Hepatocyte (in vitro differentiated cells): ENCODE data around the gene ASIC2. TPM values are rescaled to one million over a fixed set of nuclear protein-coding genes. Genes with fewer than 3 reads are reported as not detected.

Experiments used
- DNase-seq: peaks from one replicate; pipeline ENCODE4 v3.0.0-alpha.2; 2016; ENCODE audit warnings: low spot score
- H2AFZ ChIP-seq: fragments of 200-600 bp; sonication (generic); 2 replicates; pipeline ENCODE4 v1.6.0; 2016; ENCODE audit warnings: antibody characterized with exemption, mild to moderate bottlenecking
- H3K27ac ChIP-seq: fragments of 200-600 bp; sonication (generic); 2 replicates; pipeline ENCODE4 v1.5.1; 2016; ENCODE audit warnings: mild to moderate bottlenecking
- H3K27me3 ChIP-seq: fragments of 200-600 bp; sonication (generic); 2 replicates; pipeline ENCODE4 v1.6.1; 2016
- H3K36me3 ChIP-seq: fragments of 200-600 bp; sonication (generic); replicated peaks from 2 replicates; pipeline ENCODE4 v1.5.1; 2016; ENCODE audit warnings: low read depth; ENCODE audit not compliant: insufficient read depth
- H3K4me1 ChIP-seq: fragments of 200-600 bp; sonication (generic); 2 replicates; pipeline ENCODE4 v1.5.1; 2016; ENCODE audit warnings: mild to moderate bottlenecking, moderate library complexity; ENCODE audit not compliant: insufficient read depth
- H3K4me2 ChIP-seq: fragments of 200-600 bp; sonication (generic); 2 replicates; pipeline ENCODE4 v1.6.0; 2016
- H3K4me3 ChIP-seq: fragments of 200-600 bp; sonication (generic); 2 replicates; pipeline ENCODE4 v1.5.1; 2016; ENCODE audit warnings: mild to moderate bottlenecking
- H3K79me2 ChIP-seq: fragments of 200-600 bp; sonication (generic); 2 replicates; pipeline ENCODE4 v1.6.0; 2017; ENCODE audit warnings: mild to moderate bottlenecking
- H3K9me2 ChIP-seq: fragments of 200-600 bp; sonication (generic); replicated peaks from 2 replicates; pipeline ENCODE4 v1.6.0; 2017; ENCODE audit warnings: mild to moderate bottlenecking; ENCODE audit not compliant: insufficient read depth
- H3K9me3 ChIP-seq: fragments of 200-600 bp; sonication (generic); 2 replicates; pipeline ENCODE4 v1.5.1; 2016; ENCODE audit warnings: low read depth, mild to moderate bottlenecking
- H4K20me1 ChIP-seq: fragments of 200-600 bp; sonication (generic); 2 replicates; pipeline ENCODE4 v1.6.0; 2016; ENCODE audit warnings: mild to moderate bottlenecking; ENCODE audit not compliant: insufficient read depth, poor library complexity, severe bottlenecking
- EZH2 ChIP-seq: fragments of 200-600 bp; sonication (generic); IDR thresholded peaks from 2 replicates; pipeline ENCODE4 v1.6.1; 2016; ENCODE audit warnings: antibody characterized with exemption, mild to moderate bottlenecking, borderline replicate concordance
- EZH2phosphoT487 ChIP-seq: fragments of 200-600 bp; sonication (generic); IDR thresholded peaks from one replicate; pipeline ENCODE4 v1.6.1; 2018; ENCODE audit warnings: antibody characterized with exemption, mild to moderate bottlenecking, low read depth, moderate library complexity; ENCODE audit not compliant: unreplicated experiment, severe bottlenecking
- WGBS: methylation state at CpG from one replicate; pipeline ENCODE4 v1.1.6; 2016; ENCODE audit warnings: low lambda C conversion rate; ENCODE audit errors: missing lambda C conversion rate; 5-methylcytosine and 5-hydroxymethylcytosine counted together
- polyA plus RNA-seq: library from polyadenylated mRNA; unstranded; fragments of >200 nt; fragmentation: Nextera tagmentation; extraction: Ambion mirVana; gene quantifications from 2 replicates; pipeline ENCODE4 v1.2.1, GENCODE V29; 2016
- total RNA-seq: library from RNA; depleted of rRNA; stranded (reverse); fragments of >200 nt; gene quantifications from 2 replicates; pipeline ENCODE4 v1.2.3, GENCODE V29; 2014
- TF ChIP-seq, protein P1 (sequence below): fragments of 200-600 bp; sonication (generic); IDR thresholded peaks from 2 replicates; pipeline ENCODE4 v1.5.1; 2016; ENCODE audit warnings: antibody characterized with exemption, mild to moderate bottlenecking; ENCODE audit not compliant: poor library complexity

The ASIC2 gene
- total and polyA plus RNA-seq, 2 experiments from 2014 or later: 2.3 to 3.3 TPM

DNA sequence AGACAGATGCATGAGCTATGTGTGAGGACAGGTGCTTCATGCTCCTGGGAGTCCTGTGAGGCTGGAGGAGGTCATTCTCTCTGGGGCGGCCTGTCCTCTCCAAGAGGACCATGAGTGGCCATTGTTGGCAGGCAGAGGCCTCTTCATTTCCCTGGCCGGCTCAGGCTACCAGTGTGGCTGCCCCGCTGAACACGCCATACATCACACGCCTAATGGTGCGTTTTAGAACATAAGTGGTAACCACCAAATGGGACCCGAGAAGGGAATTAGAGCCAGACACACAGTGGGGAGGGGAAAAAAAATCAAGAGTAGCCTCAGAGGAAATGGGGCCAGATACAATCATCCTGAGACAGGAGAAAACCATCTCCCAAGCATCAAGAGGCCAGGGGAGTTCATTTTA is 161.5 kb downstream of the ASIC2 start:
- H3K4me2 ChIP-seq: no peak overlapping the region
- WGBS: 87% methylated on average over 7 of the region's 7 CpGs
- no peaks in the 10 kb centered on the region for H3K4me1 ChIP-seq
- H3K27ac ChIP-seq: no peak overlapping the region
- H3K9me2 ChIP-seq: no peaks in the 10 kb centered on the region
- H3K36me3 ChIP-seq: no peaks in the 10 kb centered on the region
- peaks cover 5% of the 10 kb centered on the region for H3K27me3 ChIP-seq
- H3K9me3 ChIP-seq: no peaks in the 10 kb centered on the region
- H3K4me3 ChIP-seq: no peak overlapping the region
- DNase-seq: no peak
- H2AFZ ChIP-seq: no peak overlapping the region
- TF ChIP-seq EZH2phosphoT487 (no peak), EZH2 (no peak)
- TF ChIP-seq, protein P1, sequence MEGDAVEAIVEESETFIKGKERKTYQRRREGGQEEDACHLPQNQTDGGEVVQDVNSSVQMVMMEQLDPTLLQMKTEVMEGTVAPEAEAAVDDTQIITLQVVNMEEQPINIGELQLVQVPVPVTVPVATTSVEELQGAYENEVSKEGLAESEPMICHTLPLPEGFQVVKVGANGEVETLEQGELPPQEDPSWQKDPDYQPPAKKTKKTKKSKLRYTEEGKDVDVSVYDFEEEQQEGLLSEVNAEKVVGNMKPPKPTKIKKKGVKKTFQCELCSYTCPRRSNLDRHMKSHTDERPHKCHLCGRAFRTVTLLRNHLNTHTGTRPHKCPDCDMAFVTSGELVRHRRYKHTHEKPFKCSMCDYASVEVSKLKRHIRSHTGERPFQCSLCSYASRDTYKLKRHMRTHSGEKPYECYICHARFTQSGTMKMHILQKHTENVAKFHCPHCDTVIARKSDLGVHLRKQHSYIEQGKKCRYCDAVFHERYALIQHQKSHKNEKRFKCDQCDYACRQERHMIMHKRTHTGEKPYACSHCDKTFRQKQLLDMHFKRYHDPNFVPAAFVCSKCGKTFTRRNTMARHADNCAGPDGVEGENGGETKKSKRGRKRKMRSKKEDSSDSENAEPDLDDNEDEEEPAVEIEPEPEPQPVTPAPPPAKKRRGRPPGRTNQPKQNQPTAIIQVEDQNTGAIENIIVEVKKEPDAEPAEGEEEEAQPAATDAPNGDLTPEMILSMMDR: no peak
- no peaks in the 10 kb centered on the region for H3K79me2 ChIP-seq
- no peaks in the 10 kb centered on the region for H4K20me1 ChIP-seq

DNA sequence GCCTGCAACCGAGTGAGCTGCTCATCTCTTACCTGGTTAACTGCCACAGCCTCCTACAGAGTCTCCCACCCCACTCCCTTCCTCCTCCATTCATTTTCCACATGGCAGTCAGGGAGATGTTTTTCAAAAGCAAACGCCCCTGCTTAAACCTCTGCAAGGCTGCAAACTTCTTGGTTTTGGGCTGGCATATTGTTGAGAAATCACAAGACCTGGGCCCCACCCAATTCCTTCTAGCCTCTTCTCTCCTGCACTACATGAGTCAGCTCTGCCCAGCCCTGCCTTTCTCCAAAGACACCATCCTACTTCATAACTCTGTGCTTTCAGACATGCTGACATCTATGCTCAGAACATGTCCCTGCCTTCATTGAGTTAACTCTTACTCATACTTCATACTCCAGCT is 165.4 kb downstream of the ASIC2 start:
- H4K20me1 ChIP-seq: no peaks in the 10 kb centered on the region
- 81% methylated on average over 2 of the region's 2 CpGs for WGBS
- H3K27ac ChIP-seq: no peak overlapping the region
- TF ChIP-seq EZH2phosphoT487 (no peak), EZH2 (no peak)
- TF ChIP-seq, protein P1: no peak
- no peak for DNase-seq
- no peaks in the 10 kb centered on the region for H3K9me2 ChIP-seq
- H2AFZ ChIP-seq: no peak overlapping the region
- no peaks in the 10 kb centered on the region for H3K36me3 ChIP-seq
- no peaks in the 10 kb centered on the region for H3K9me3 ChIP-seq
- H3K4me1 ChIP-seq: no peaks in the 10 kb centered on the region
- no peaks in the 10 kb centered on the region for H3K27me3 ChIP-seq
- H3K4me2 ChIP-seq: no peak overlapping the region
- H3K4me3 ChIP-seq: no peak overlapping the region
- no peaks in the 10 kb centered on the region for H3K79me2 ChIP-seq

DNA sequence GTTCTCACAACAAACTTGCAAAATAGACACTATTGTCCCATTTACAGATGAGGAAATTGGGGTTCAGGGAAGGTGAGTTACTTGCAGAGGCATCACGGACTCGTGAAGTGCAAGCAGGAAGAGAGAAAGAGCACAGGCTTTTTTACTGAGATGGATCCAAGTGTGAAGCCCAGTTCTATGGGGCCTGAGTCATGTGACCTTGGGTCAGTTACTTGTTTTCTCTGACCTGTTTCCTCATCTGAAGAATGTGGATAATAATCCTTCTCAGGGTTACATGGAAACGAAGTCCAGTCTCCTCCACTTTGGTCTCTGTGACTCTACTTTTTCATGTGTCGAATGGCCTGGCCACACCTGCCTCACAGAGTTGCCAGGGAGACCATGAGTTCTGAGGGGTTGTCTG is 167.0 kb downstream of the ASIC2 start:
- Histone ChIP-seq H2AFZ (no peak overlapping the region), H3K4me3 (no peak overlapping the region), H3K79me2 (no peaks in the 10 kb centered on the region), H3K27ac (no peak overlapping the region), H3K9me3 (no peaks in the 10 kb centered on the region), H4K20me1 (no peaks in the 10 kb centered on the region), H3K9me2 (no peaks in the 10 kb centered on the region), H3K4me1 (no peaks in the 10 kb centered on the region), H3K4me2 (no peak overlapping the region), H3K27me3 (no peaks in the 10 kb centered on the region), H3K36me3 (no peaks in the 10 kb centered on the region)
- DNase-seq: no peak
- TF ChIP-seq, protein P1: no peak
- TF ChIP-seq EZH2phosphoT487 (no peak), EZH2 (no peak)
- 87% methylated on average over 4 of the region's 4 CpGs for WGBS

DNA sequence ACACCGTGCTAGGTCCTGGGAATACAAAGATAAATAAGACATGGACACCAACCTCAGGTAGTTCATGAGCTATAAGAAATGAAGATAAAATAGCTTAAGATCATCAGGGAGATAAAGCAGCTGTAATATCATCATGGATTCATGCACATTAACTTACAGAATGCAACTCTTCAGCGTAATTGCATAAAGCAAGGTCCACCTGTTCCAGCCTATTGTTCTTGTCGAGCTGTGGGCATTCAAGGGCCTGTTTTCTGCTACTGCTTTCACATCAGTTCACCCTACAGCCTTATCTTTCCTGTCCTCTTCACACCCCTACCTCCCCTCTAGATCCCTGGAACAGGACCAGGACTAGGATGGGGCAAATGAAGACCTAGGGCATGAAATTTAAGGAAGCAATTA is 167.5 kb downstream of the ASIC2 start:
- H3K4me2 ChIP-seq: no peak overlapping the region
- no peak overlapping the region for H3K4me3 ChIP-seq
- WGBS: 82% methylated on average over 3 of the region's 3 CpGs
- H3K9me3 ChIP-seq: no peaks in the 10 kb centered on the region
- H3K36me3 ChIP-seq: no peaks in the 10 kb centered on the region
- no peaks in the 10 kb centered on the region for H4K20me1 ChIP-seq
- H3K4me1 ChIP-seq: no peaks in the 10 kb centered on the region
- no peaks in the 10 kb centered on the region for H3K9me2 ChIP-seq
- H3K27me3 ChIP-seq: no peaks in the 10 kb centered on the region
- H3K27ac ChIP-seq: no peak overlapping the region
- no peak for DNase-seq
- TF ChIP-seq, protein P1: no peak
- TF ChIP-seq EZH2: no peak
- no peak for TF ChIP-seq EZH2phosphoT487
- H2AFZ ChIP-seq: no peak overlapping the region
- no peaks in the 10 kb centered on the region for H3K79me2 ChIP-seq
